ENCODE data around the gene MOK. TPM values are rescaled to one million over a fixed set of nuclear protein-coding genes. Genes with fewer than 3 reads are reported as not detected.

MOK gene
- total RNA-seq, 1 donor from 2014 or later: 2.3 TPM

DNA sequence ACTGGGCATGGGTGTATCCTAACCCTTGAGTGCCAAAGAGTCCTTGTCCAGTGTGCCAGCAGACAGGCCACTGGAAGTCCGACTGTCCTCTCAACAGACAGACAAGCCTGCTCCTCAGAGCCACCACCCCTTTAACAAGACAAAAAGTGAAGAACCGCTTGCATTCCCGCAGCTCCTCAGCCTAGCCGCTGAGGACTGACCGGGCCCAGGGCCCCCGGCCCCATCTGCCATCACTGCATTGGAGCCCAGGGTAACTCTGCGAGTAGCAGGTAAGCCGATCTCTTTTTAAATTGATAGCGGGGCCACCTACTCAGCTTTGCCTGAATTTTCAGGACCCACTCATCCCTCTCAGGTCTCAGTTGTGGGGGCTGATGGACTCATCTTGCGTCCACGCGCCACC lies 68.9 kb downstream of the MOK start:
- no peak for TF ChIP-seq CTCF (conservative IDR thresholded peaks at IDR 0.05; ENCODE audit: low read depth, low read length)
- DNase-seq (ENCODE audit: low read depth): no peak
- no peak overlapping the region for H3K4me3 ChIP-seq (ENCODE audit: low read depth, low read length)

DNA sequence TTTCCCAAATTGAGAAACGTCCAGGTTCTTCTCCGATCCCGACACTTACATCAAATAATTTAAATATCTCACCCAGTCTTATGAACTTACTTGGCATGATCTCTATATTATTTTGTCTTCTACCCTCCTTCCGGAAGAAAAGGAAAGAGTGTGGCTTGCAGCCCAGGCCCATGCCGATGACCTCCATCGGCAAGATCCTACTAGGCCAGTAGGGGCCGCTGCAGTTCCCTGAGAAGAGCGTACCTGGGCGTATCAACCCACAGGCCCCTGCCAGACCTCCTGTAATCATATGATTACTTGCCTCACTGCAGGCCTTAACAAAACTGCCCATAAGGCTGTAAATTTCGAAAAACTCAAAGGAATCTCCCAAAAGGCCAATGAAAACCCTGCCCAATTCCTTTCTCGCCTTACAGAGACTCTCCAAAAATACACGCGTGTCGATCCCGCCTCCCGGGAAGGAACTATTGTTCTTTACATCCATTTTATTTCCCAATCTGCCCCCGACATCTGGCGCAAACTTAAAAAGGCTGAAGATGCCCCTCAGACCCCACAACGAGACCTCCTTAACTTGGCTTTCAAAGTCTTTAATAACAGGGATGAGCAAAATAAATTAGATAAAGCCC lies 69.6 kb downstream of the MOK start:
- peak; percentile 20 for DNase-seq (ENCODE audit: low read depth)

GRCh38 chr14:102234331-102235264 lies 70.4 kb downstream of the MOK start:
- no peak for DNase-seq (ENCODE audit: low read depth)
- no peak for TF ChIP-seq CTCF (conservative IDR thresholded peaks at IDR 0.05; ENCODE audit: low read depth, low read length)
- no peak overlapping the region for H3K4me3 ChIP-seq (ENCODE audit: low read depth, low read length)

More for the DNA sequence above, 69.6 kb downstream of the MOK start:
- peak; percentile 93 for TF ChIP-seq CTCF (conservative IDR thresholded peaks at IDR 0.05; ENCODE audit: low read depth, low read length)
- no peak overlapping the region for H3K4me3 ChIP-seq (ENCODE audit: low read depth, low read length)

DNA sequence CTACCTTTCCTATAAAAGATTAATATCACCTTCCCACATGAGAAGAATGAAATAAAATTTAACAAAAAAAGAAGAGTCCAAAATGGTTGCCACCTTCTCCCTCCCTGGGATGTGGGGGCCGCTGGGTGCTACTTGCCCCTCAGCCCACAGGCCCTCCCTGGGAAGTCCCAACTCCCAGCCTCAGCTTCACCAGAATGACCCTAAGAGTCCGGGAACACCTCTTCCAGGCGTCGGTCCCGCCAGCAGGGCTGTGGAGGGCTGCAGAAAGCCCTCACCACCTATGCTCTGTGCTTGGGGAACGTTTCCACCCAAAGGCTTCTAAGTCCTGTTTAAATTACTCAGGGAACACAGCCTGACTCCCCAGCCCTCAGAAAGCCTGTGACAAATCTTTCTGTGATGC lies 71.9 kb downstream of the MOK start:
- TF ChIP-seq CTCF (conservative IDR thresholded peaks at IDR 0.05; ENCODE audit: low read depth, low read length): no peak
- no peak overlapping the region for H3K4me3 ChIP-seq (ENCODE audit: low read depth, low read length)
- no peak for DNase-seq (ENCODE audit: low read depth)

- peak; percentile 3 for TF ChIP-seq CTCF (conservative IDR thresholded peaks at IDR 0.05; ENCODE audit: low read depth, low read length)
- H3K4me3 ChIP-seq (ENCODE audit: low read depth, low read length): no peak overlapping the region
Observed at GRCh38 chr14:102232348-102232625, 72.7 kb downstream of the MOK start.

GRCh38 chr14:102231476-102232347 lies 73.3 kb downstream of the MOK start:
- no peak overlapping the region for H3K4me3 ChIP-seq (ENCODE audit: low read depth, low read length)
- DNase-seq (ENCODE audit: low read depth): no peak
- TF ChIP-seq CTCF (conservative IDR thresholded peaks at IDR 0.05; ENCODE audit: low read depth, low read length): no peak

More at GRCh38 chr14:102232348-102232625, 72.7 kb downstream of the MOK start:
- no peak for DNase-seq (ENCODE audit: low read depth)
